PFSK-1 (cell line): ENCODE results near the gene CD48.

Experiments
- FOXP2 ChIP-seq: optimal IDR thresholded peaks from 2 replicates; pipeline ENCODE3; 2011; ENCODE audit warnings: borderline replicate concordance, control low read depth, inconsistent platforms; ENCODE audit not compliant: insufficient read depth; ENCODE audit errors: extremely low read length, extremely low read depth
- POLR2AphosphoS5 ChIP-seq: IDR thresholded peaks from 2 replicates; pipeline ENCODE4 v1.6.1; 2012; ENCODE audit warnings: low read depth, mild to moderate bottlenecking, control low read depth, low read length, moderate library complexity
- SIN3A ChIP-seq: IDR thresholded peaks from 2 replicates; pipeline ENCODE4 v1.6.1; 2012; ENCODE audit warnings: mild to moderate bottlenecking, low read length, moderate library complexity, borderline replicate concordance; ENCODE audit not compliant: insufficient read depth
- TAF1 ChIP-seq: IDR thresholded peaks from 2 replicates; pipeline ENCODE4 v1.6.1; 2012; ENCODE audit warnings: low read length, control low read depth, borderline replicate concordance; ENCODE audit not compliant: insufficient read depth
- TF ChIP-seq, protein P1 (sequence below), 2 experiments: IDR thresholded peaks; 2 replicates each; pipeline versions ENCODE4 v1.6.1 to v1.8.0; 2011 to 2012; ENCODE audit warnings: low read depth in 2 of 2, low read length in 2 of 2, control low read depth in 1 of 2, inconsistent platforms in 1 of 2, mild to moderate bottlenecking in 1 of 2, moderate library complexity in 1 of 2; ENCODE audit not compliant: insufficient read depth in 1 of 2

DNA sequence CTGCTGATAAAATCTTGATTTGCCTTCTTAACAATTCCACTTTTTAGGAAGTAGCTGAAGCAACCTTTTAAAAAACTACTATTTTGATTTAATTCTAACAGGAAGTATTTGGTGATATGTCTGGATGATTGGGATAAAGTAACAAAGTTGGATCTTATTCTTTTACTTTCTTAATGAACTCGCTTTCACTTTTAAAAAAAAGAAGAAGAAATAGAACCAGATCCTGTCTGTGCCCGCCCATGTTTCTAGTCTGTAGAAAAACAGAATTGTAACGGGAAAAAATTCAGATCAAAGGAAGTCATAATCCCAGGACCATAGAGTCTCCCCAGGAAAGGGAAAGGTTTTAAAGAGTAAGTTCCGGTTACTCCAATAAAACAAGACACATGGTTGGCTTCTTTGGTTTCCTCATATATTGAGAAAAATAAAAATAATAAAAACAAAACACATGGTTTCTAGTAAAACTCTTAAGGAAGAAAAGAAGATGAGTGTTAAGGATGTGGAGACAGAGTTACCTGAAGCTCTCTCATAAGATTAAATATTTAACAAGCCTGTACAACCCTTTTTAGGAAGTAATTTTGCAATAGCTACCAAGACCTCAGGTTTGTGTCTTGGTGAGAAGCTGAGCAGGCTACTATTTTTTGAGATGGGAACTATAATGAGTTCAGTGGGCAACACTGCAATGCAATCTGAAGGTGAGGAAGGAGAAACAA lies 4.9 kb downstream of the CD48 start:
- no peak for TF ChIP-seq TAF1
- TF ChIP-seq, protein P1, sequence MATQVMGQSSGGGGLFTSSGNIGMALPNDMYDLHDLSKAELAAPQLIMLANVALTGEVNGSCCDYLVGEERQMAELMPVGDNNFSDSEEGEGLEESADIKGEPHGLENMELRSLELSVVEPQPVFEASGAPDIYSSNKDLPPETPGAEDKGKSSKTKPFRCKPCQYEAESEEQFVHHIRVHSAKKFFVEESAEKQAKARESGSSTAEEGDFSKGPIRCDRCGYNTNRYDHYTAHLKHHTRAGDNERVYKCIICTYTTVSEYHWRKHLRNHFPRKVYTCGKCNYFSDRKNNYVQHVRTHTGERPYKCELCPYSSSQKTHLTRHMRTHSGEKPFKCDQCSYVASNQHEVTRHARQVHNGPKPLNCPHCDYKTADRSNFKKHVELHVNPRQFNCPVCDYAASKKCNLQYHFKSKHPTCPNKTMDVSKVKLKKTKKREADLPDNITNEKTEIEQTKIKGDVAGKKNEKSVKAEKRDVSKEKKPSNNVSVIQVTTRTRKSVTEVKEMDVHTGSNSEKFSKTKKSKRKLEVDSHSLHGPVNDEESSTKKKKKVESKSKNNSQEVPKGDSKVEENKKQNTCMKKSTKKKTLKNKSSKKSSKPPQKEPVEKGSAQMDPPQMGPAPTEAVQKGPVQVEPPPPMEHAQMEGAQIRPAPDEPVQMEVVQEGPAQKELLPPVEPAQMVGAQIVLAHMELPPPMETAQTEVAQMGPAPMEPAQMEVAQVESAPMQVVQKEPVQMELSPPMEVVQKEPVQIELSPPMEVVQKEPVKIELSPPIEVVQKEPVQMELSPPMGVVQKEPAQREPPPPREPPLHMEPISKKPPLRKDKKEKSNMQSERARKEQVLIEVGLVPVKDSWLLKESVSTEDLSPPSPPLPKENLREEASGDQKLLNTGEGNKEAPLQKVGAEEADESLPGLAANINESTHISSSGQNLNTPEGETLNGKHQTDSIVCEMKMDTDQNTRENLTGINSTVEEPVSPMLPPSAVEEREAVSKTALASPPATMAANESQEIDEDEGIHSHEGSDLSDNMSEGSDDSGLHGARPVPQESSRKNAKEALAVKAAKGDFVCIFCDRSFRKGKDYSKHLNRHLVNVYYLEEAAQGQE (IDR thresholded peaks at IDR 0.05; ENCODE audit: insufficient read depth in 1 of 2, low read depth in 2 of 2, low read length in 2 of 2), result no peak
- no peak for TF ChIP-seq POLR2AphosphoS5
- no peak for TF ChIP-seq SIN3A
- TF ChIP-seq FOXP2, result no peak
